ENCODE measurements around the gene GTPBP4.
"Not testable (repeated sequence)": the region's sequence is repeated elsewhere in the genome, so short reads cannot be mapped to it uniquely, and the experiment has no call there.

GTPBP4 gene

GRCh38 chr10:992871-993270 lies 4.6 kb downstream of the GTPBP4 start:
- DNase-seq: no peak

GRCh38 chr10:994836-995558 lies 6.8 kb downstream of the GTPBP4 start:
- DNase-seq: no peak

- no peak for DNase-seq
Measured at GRCh38 chr10:995559-995926, 7.3 kb downstream of the GTPBP4 start.

- no peak for DNase-seq
Measured at GRCh38 chr10:996031-996430, 7.8 kb downstream of the GTPBP4 start.

GRCh38 chr10:997266-998022 lies 9.2 kb downstream of the GTPBP4 start:
- no peak for DNase-seq

- no peak for DNase-seq
Measured at GRCh38 chr10:1002425-1003006, 14.3 kb downstream of the GTPBP4 start.

GRCh38 chr10:1003884-1004670 lies 15.8 kb downstream of the GTPBP4 start:
- no peak for DNase-seq

GRCh38 chr10:1006573-1006972 lies 18.3 kb downstream of the GTPBP4 start:
- no peak for DNase-seq

GRCh38 chr10:1007583-1007982 lies 19.3 kb downstream of the GTPBP4 start:
- DNase-seq: no peak

GRCh38 chr10:1009071-1009494 lies 20.8 kb downstream of the GTPBP4 start:
- no peak for DNase-seq

GRCh38 chr10:1009947-1010346 lies 21.7 kb downstream of the GTPBP4 start:
- DNase-seq: not testable (repeated sequence)

GRCh38 chr10:1010703-1011102 lies 22.5 kb downstream of the GTPBP4 start:
- no peak for DNase-seq

GRCh38 chr10:1011696-1012095 lies 23.5 kb downstream of the GTPBP4 start:
- DNase-seq: no peak

GRCh38 chr10:1015688-1016087 lies 27.5 kb downstream of the GTPBP4 start:
- no peak for DNase-seq

GRCh38 chr10:1019362-1019761 lies 31.1 kb downstream of the GTPBP4 start:
- DNase-seq: no peak

GRCh38 chr10:1020460-1020859 lies 32.2 kb downstream of the GTPBP4 start:
- DNase-seq: no peak

- DNase-seq: no peak
Measured at GRCh38 chr10:1020958-1021357, 32.7 kb downstream of the GTPBP4 start.

GRCh38 chr10:1022413-1022812 lies 34.2 kb downstream of the GTPBP4 start:
- no peak for DNase-seq

- no peak for DNase-seq
Measured at GRCh38 chr10:1024103-1024502, 35.9 kb downstream of the GTPBP4 start.

GRCh38 chr10:1025683-1026082 lies 37.4 kb downstream of the GTPBP4 start, which contains the start of gene IDI2:
IDI2 (minus strand) TSS chr10:1025859; CDS start chr10:1024723, 1,136 bp downstream.
- DNase-seq: no peak

GRCh38 chr10:1026578-1026977 lies 38.3 kb downstream of the GTPBP4 start:
- no peak for DNase-seq

- DNase-seq: no peak
Measured at GRCh38 chr10:1029838-1030237, 41.6 kb downstream of the GTPBP4 start.

- no peak for DNase-seq
Measured at GRCh38 chr10:1033601-1034000, 45.4 kb downstream of the GTPBP4 start.
